Sigmoid colon (tissue), 3 donors: ENCODE results near the gene GRM5.

Experiments
- CTCF ChIP-seq, 4 experiments: fragments of 450-650 bp in 3 of 4; fragments of 200-600 bp in 1 of 4; IDR thresholded peaks; one replicate each; pipeline ENCODE4 v1.5.1; 2016 to 2019; ENCODE audit warnings: antibody characterized with exemption in 4 of 4, mild to moderate bottlenecking in 3 of 4, moderate library complexity in 2 of 4
- POLR2A ChIP-seq, 2 donors: fragments of 450-650 bp; IDR thresholded peaks; one replicate each; pipeline ENCODE4 v1.6.1; 2016; ENCODE audit warnings: antibody characterized with exemption in 2 of 2, mild to moderate bottlenecking in 2 of 2, moderate library complexity in 2 of 2

GRCh38 chr11:88849368-88849767 is 216.4 kb downstream of the GRM5 start:
- TF ChIP-seq CTCF (IDR thresholded peaks at IDR 0.05) (no peak), POLR2A (IDR thresholded peaks at IDR 0.05) (no peak)
